ENCODE data around the gene OVOL2. TPM values are rescaled to one million over a fixed set of nuclear protein-coding genes. Genes with fewer than 3 reads are reported as not detected.

The OVOL2 gene
- total RNA-seq (2013; cell fraction: nucleolus; rRNA removed) = not detected in 2 replicates
- not detected in 2 replicates for total RNA-seq (2014; rRNA removed)
- total RNA-seq (2014; rRNA removed; fragmentation: Illumina TruSeq; extraction: Trizol) = not detected in 2 replicates
- total RNA-seq (2021) = not detected in 2 replicates
- not detected for polyA plus RNA-seq (2011; ENCODE audit: low read depth)
- polyA plus RNA-seq (2011; rRNA removed) = not detected in 2 replicates
- polyA plus RNA-seq (2011; cell fraction: cytosol; rRNA removed) = not detected in 2 replicates
- polyA plus RNA-seq (2011; cell fraction: nucleus; rRNA removed) = not detected in 2 replicates
- polyA plus RNA-seq (2012) = not detected in 2 replicates
- not detected in 2 replicates for polyA plus RNA-seq (2014; fragmentation: Illumina TruSeq; extraction: Trizol)
- not detected for polyA plus RNA-seq (2014; fragmentation: Nextera tagmentation; extraction: Ambion mirVana)
- not detected in 2 replicates for polyA plus RNA-seq (2014; rRNA removed)
- not detected for polyA plus RNA-seq (2016; fragmentation: Nextera tagmentation; extraction: Ambion mirVana)
- not detected in 2 replicates for polyA minus RNA-seq (2011; rRNA and poly(A)+ RNA removed)
- polyA minus RNA-seq (2011; cell fraction: cytosol; rRNA and poly(A)+ RNA removed) = not detected in 2 replicates
- not detected in 2 replicates for polyA minus RNA-seq (2011; cell fraction: nucleus; rRNA and poly(A)+ RNA removed)
- Bru-seq, nascent RNA = percentile 11 among the genes with signal in this experiment
- BruChase-seq, experiment 1, labeled RNA remaining after a 6-hour chase = percentile 13 among the genes with signal in this experiment
- BruChase-seq, experiment 2, labeled RNA remaining after a 2-hour chase = percentile 23 among the genes with signal in this experiment
- long read RNA-seq, experiment 1 = 0 reads
- long read RNA-seq, experiment 2, partial matches to known transcripts = 0 of 4 reads
- long read RNA-seq, experiment 2, other reads (novel, unspliced or antisense) = 4 of 4 reads

- intact Hi-C loops (cut with micrococcal nuclease; ENCODE audit: unreplicated experiment) = no loop called here
- Histone ChIP-seq H3K4me1 (ENCODE audit: control insufficient read depth, insufficient read depth, low read length) (no peaks in the 10 kb centered on the region), H3K9me3 (replicated peaks; ENCODE audit: control insufficient read depth, insufficient read depth, low read length) (no peaks in the 10 kb centered on the region), H3K27me3 (replicated peaks in 1 of 2; ENCODE audit: control insufficient read depth in 2 of 2, insufficient read depth in 2 of 2, low read length in 1 of 2) (peaks cover 16 to 28% of the 10 kb centered on the region in 2 experiments), H3K4me2 (ENCODE audit: control insufficient read depth, insufficient read depth) (peak within 1 kb of the TSS; percentile 79), H4K20me1 (ENCODE audit: control insufficient read depth, insufficient read depth) (no peaks in the 10 kb centered on the region), H3K79me2 (ENCODE audit: control insufficient read depth, insufficient read depth, low read length) (no peaks in the 10 kb centered on the region), H3K36me3 (ENCODE audit: control insufficient read depth in 2 of 2, insufficient read depth in 2 of 2, low read length in 1 of 2) (no peaks in the 10 kb centered on the region), H3K9ac (ENCODE audit: control insufficient read depth, insufficient read depth, low read length) (no peak within 1 kb of the TSS), H3K27ac (ENCODE audit: control insufficient read depth, insufficient read depth) (no peak within 1 kb of the TSS), H3K4me3 (0 out of 2 replicates have a peak within 1 kb of the TSS, but pooled peaks have one; percentile 11), H2AFZ (ENCODE audit: control insufficient read depth, low read depth, low read length) (no peak within 1 kb of the TSS)
- POLR2A ChIA-PET = no interaction called here
- FAIRE-seq (no peak), DNase-seq (ENCODE audit: low read depth, low spot score) (no peak), ATAC-seq (no peak)
- TF ChIP-seq, protein P1, sequence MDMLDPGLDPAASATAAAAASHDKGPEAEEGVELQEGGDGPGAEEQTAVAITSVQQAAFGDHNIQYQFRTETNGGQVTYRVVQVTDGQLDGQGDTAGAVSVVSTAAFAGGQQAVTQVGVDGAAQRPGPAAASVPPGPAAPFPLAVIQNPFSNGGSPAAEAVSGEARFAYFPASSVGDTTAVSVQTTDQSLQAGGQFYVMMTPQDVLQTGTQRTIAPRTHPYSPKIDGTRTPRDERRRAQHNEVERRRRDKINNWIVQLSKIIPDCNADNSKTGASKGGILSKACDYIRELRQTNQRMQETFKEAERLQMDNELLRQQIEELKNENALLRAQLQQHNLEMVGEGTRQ (IDR thresholded peaks at IDR 0.05; ENCODE audit: borderline replicate concordance, low read depth, low read length) = no peak
- TF ChIP-seq SRF (IDR thresholded peaks at IDR 0.05; ENCODE audit: low read depth in 2 of 2, low read length in 2 of 2) (no peak), MEF2A (IDR thresholded peaks at IDR 0.05; ENCODE audit: insufficient read depth, low read depth, low read length) (no peak), PML (IDR thresholded peaks at IDR 0.05; ENCODE audit: low read length) (no peak), RCOR1 (conservative IDR thresholded peaks at IDR 0.05; ENCODE audit: low read depth, low read length) (no peak), MTA3 (IDR thresholded peaks at IDR 0.05; ENCODE audit: borderline replicate concordance, low read length) (no peak), KDM1A (IDR thresholded peaks at IDR 0.05; ENCODE audit: borderline replicate concordance) (no peak), STAT3 (IDR thresholded peaks at IDR 0.05; ENCODE audit: low read depth, low read length) (no peak), SREBF2 (IDR thresholded peaks at IDR 0.05; ENCODE audit: low read length) (no peak), MEF2B (IDR thresholded peaks at IDR 0.05; ENCODE audit: partially characterized antibody, poor library complexity, severe bottlenecking) (no peak), ATF7 (IDR thresholded peaks at IDR 0.05; ENCODE audit: low read depth) (no peak), SUZ12 (IDR thresholded peaks at IDR 0.05; ENCODE audit: unreplicated experiment) (no peak)
- no TSS peak for BruUV-seq (replicated peaks)
- CTCF ChIA-PET = no interaction called here
- SMC1A ChIA-PET (ENCODE audit: uncharacterized antibody, unreplicated experiment) = no interaction called here
- RAD21 ChIA-PET (ENCODE audit: unreplicated experiment) = no interaction called here
- in situ Hi-C loops (cut with MboI) = no loop called here
- WGBS (ENCODE audit: insufficient coverage, insufficient replicate concordance, low lambda C conversion rate, missing lambda C conversion rate) = 12% methylated on average over 60 of the region's 73 CpGs
These were observed at the start of gene OVOL2 for GRCh38 chr20:18057101-18057993. OVOL2 (minus strand) TSS chr20:18057916; CDS start chr20:18057634, 282 bp downstream.
